Measurements from ENCODE around the gene CHRNA7.
"Not testable (repeated sequence)": the region's sequence is repeated elsewhere in the genome, so short reads cannot be mapped to it uniquely, and the experiment has no call there.

CHRNA7 gene

DNA sequence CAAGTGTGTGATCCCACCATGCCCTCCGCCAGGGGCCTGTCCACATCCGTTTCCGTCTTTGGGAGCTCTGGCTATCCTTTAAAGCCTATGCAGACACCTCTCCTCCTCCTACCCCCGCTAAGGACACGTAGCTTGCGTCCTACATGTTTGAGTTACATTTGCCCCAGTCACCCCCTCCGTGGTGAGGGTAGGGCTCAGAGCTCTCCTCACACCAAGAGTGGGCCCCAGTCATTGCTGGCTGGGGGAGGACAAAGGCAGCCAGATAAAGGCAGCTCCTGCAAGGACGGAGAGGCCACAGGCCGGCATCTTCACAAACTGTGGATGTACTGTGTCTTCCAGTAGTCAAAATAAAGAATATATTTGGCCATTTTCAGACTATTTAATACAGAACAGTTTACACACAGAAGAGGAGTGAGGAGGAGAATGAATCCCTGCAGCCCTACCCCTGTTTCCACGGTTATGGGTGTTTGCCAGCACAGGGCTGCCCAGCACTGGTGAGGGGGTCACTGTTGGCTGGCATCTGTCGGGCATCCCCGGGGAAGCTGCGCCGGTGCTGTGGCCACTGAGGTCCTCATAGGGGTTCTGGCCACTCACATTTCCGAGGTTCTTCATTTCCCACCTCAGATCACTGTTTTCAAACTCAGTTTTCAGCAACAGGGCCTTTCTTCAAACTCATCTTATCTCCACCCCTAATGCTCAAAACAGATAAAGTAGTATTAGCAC, 118.7 kb downstream of the CHRNA7 start:
- Histone ChIP-seq H3K4me3 (ENCODE audit: low read depth, low read length) (no peak overlapping the region), H3K79me2 (ENCODE audit: control insufficient read depth, insufficient read depth, low read length, unreplicated experiment) (no peaks in the 10 kb centered on the region), H3K27me3 (ENCODE audit: insufficient read depth, low read length) (no peaks in the 10 kb centered on the region), H3K27ac (ENCODE audit: low read depth, low read length) (no peak overlapping the region), H3K4me1 (ENCODE audit: control insufficient read depth, insufficient read depth, low read length, unreplicated experiment) (no peaks in the 10 kb centered on the region), H2AFZ (ENCODE audit: low read length, unreplicated experiment) (no peak overlapping the region), H3K36me3 (ENCODE audit: insufficient read depth, low read length) (no peaks in the 10 kb centered on the region)

- H3K4me1 ChIP-seq (ENCODE audit: control insufficient read depth, insufficient read depth, low read length, unreplicated experiment): no peaks in the 10 kb centered on the region
- no peak overlapping the region for H2AFZ ChIP-seq (ENCODE audit: low read length, unreplicated experiment)
- H3K4me3 ChIP-seq (ENCODE audit: low read depth, low read length): no peak overlapping the region
- no peak overlapping the region for H3K27ac ChIP-seq (ENCODE audit: low read depth, low read length)
- no peaks in the 10 kb centered on the region for H3K79me2 ChIP-seq (ENCODE audit: control insufficient read depth, insufficient read depth, low read length, unreplicated experiment)
- no peaks in the 10 kb centered on the region for H3K36me3 ChIP-seq (ENCODE audit: insufficient read depth, low read length)
- no peaks in the 10 kb centered on the region for H3K27me3 ChIP-seq (ENCODE audit: insufficient read depth, low read length)
These were observed 122.3 kb downstream of the CHRNA7 start for GRCh38 chr15:32152574-32152973.

GRCh38 chr15:32153868-32154623, 123.7 kb downstream of the CHRNA7 start:
- not testable (repeated sequence) for H3K79me2 ChIP-seq (ENCODE audit: control insufficient read depth, insufficient read depth, low read length, unreplicated experiment); H3K4me1 ChIP-seq (ENCODE audit: control insufficient read depth, insufficient read depth, low read length, unreplicated experiment); H3K27ac ChIP-seq (ENCODE audit: low read depth, low read length); H2AFZ ChIP-seq (ENCODE audit: low read length, unreplicated experiment); H3K4me3 ChIP-seq (ENCODE audit: low read depth, low read length); H3K27me3 ChIP-seq (ENCODE audit: insufficient read depth, low read length); H3K36me3 ChIP-seq (ENCODE audit: insufficient read depth, low read length)

DNA sequence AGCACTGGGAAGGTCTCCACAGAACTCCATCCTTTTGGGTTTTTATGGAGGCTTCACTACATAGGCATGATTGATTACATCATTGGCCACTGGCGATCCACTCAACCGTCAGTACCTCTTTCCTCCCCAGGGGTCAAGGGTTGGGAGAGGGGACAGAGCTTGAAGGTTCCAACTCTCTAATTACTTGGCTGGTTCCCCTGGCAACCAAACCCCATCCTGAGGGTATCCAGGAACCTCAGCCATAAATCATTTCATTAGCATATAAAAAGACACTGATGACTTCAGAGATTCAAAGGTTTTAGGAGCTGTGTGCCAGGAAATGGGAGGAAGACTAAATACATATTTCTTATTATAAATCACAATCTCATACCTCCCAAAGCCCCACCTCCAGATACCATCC, 131.8 kb downstream of the CHRNA7 start:
- not testable (repeated sequence) for H3K36me3 ChIP-seq (ENCODE audit: insufficient read depth, low read length); H3K79me2 ChIP-seq (ENCODE audit: control insufficient read depth, insufficient read depth, low read length, unreplicated experiment); H3K27me3 ChIP-seq (ENCODE audit: insufficient read depth, low read length); H3K27ac ChIP-seq (ENCODE audit: low read depth, low read length); H2AFZ ChIP-seq (ENCODE audit: low read length, unreplicated experiment); H3K4me1 ChIP-seq (ENCODE audit: control insufficient read depth, insufficient read depth, low read length, unreplicated experiment); H3K4me3 ChIP-seq (ENCODE audit: low read depth, low read length)

DNA sequence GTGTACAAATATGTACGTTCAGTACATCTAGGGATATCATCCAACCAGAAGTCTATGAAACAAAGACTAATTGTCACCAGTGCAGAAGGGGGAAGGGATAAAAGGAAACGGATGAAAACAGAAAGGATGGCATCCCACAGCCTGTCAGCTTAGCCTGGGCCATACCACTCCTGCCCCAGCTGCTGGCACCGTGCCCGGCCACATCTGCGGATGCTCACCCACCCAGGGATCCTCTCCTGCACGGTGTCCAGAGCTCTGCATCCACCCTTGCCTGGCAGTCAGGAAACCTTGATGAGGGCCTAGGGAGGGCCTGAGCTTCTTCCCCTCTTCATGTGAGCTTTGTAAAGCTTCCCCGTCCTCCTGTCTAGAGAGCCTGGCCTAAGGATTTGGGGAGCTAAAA, 133.8 kb downstream of the CHRNA7 start:
- H3K4me1 ChIP-seq (ENCODE audit: control insufficient read depth, insufficient read depth, low read length, unreplicated experiment); H2AFZ ChIP-seq (ENCODE audit: low read length, unreplicated experiment); H3K79me2 ChIP-seq (ENCODE audit: control insufficient read depth, insufficient read depth, low read length, unreplicated experiment); H3K27ac ChIP-seq (ENCODE audit: low read depth, low read length); H3K27me3 ChIP-seq (ENCODE audit: insufficient read depth, low read length); H3K36me3 ChIP-seq (ENCODE audit: insufficient read depth, low read length); H3K4me3 ChIP-seq (ENCODE audit: low read depth, low read length): not testable (repeated sequence)

- not testable (repeated sequence) for H3K27ac ChIP-seq (ENCODE audit: low read depth, low read length); H3K4me1 ChIP-seq (ENCODE audit: control insufficient read depth, insufficient read depth, low read length, unreplicated experiment); H3K79me2 ChIP-seq (ENCODE audit: control insufficient read depth, insufficient read depth, low read length, unreplicated experiment); H3K27me3 ChIP-seq (ENCODE audit: insufficient read depth, low read length); H3K36me3 ChIP-seq (ENCODE audit: insufficient read depth, low read length); H2AFZ ChIP-seq (ENCODE audit: low read length, unreplicated experiment); H3K4me3 ChIP-seq (ENCODE audit: low read depth, low read length)
These were observed 134.4 kb downstream of the CHRNA7 start for GRCh38 chr15:32164747-32165146.

GRCh38 chr15:32165775-32166174, 135.5 kb downstream of the CHRNA7 start:
- not testable (repeated sequence) for H3K27ac ChIP-seq (ENCODE audit: low read depth, low read length); H3K79me2 ChIP-seq (ENCODE audit: control insufficient read depth, insufficient read depth, low read length, unreplicated experiment); H3K36me3 ChIP-seq (ENCODE audit: insufficient read depth, low read length); H3K27me3 ChIP-seq (ENCODE audit: insufficient read depth, low read length); H3K4me3 ChIP-seq (ENCODE audit: low read depth, low read length); H2AFZ ChIP-seq (ENCODE audit: low read length, unreplicated experiment); H3K4me1 ChIP-seq (ENCODE audit: control insufficient read depth, insufficient read depth, low read length, unreplicated experiment)

- not testable (repeated sequence) for H3K79me2 ChIP-seq (ENCODE audit: control insufficient read depth, insufficient read depth, low read length, unreplicated experiment); H3K36me3 ChIP-seq (ENCODE audit: insufficient read depth, low read length); H3K27ac ChIP-seq (ENCODE audit: low read depth, low read length); H3K4me3 ChIP-seq (ENCODE audit: low read depth, low read length); H2AFZ ChIP-seq (ENCODE audit: low read length, unreplicated experiment); H3K27me3 ChIP-seq (ENCODE audit: insufficient read depth, low read length); H3K4me1 ChIP-seq (ENCODE audit: control insufficient read depth, insufficient read depth, low read length, unreplicated experiment)
These were observed 136.0 kb downstream of the CHRNA7 start for GRCh38 chr15:32166270-32166669.

DNA sequence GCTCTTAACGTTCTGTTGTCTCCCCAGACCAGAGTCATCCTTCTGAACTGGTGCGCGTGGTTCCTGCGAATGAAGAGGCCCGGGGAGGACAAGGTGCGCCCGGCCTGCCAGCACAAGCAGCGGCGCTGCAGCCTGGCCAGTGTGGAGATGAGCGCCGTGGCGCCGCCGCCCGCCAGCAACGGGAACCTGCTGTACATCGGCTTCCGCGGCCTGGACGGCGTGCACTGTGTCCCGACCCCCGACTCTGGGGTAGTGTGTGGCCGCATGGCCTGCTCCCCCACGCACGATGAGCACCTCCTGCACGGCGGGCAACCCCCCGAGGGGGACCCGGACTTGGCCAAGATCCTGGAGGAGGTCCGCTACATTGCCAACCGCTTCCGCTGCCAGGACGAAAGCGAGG, 137.6 kb downstream of the CHRNA7 start:
- H3K79me2 ChIP-seq (ENCODE audit: control insufficient read depth, insufficient read depth, low read length, unreplicated experiment): not testable (repeated sequence)

DNA sequence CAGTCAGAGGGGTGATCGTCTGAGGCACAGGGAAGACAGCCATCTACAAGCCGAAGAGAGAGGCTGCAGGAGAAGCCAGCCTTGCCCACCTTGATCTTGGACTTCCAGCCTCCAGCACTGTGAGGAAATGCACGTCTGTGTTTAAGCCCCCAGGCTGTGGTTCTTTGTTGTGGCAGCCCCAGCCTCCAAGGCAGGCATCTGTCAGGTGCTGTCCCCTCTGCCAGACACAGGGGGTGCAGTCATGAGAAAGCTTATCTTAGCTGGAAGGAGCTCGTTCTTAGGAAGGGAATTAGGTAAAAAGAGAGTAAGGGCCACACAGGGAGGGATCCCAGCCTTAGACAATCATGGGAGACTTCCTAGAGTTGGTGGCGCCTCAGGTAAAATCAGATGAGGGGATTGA, 150.3 kb downstream of the CHRNA7 start:
- not testable (repeated sequence) for H3K4me3 ChIP-seq (ENCODE audit: low read depth, low read length); H3K27ac ChIP-seq (ENCODE audit: low read depth, low read length); H3K36me3 ChIP-seq (ENCODE audit: insufficient read depth, low read length); H3K79me2 ChIP-seq (ENCODE audit: control insufficient read depth, insufficient read depth, low read length, unreplicated experiment); H2AFZ ChIP-seq (ENCODE audit: low read length, unreplicated experiment); H3K27me3 ChIP-seq (ENCODE audit: insufficient read depth, low read length); H3K4me1 ChIP-seq (ENCODE audit: control insufficient read depth, insufficient read depth, low read length, unreplicated experiment)

More for the DNA sequence above, 137.6 kb downstream of the CHRNA7 start:
- H3K36me3 ChIP-seq (ENCODE audit: insufficient read depth, low read length); H3K27me3 ChIP-seq (ENCODE audit: insufficient read depth, low read length); H3K4me3 ChIP-seq (ENCODE audit: low read depth, low read length); H2AFZ ChIP-seq (ENCODE audit: low read length, unreplicated experiment); H3K27ac ChIP-seq (ENCODE audit: low read depth, low read length); H3K4me1 ChIP-seq (ENCODE audit: control insufficient read depth, insufficient read depth, low read length, unreplicated experiment): not testable (repeated sequence)

DNA sequence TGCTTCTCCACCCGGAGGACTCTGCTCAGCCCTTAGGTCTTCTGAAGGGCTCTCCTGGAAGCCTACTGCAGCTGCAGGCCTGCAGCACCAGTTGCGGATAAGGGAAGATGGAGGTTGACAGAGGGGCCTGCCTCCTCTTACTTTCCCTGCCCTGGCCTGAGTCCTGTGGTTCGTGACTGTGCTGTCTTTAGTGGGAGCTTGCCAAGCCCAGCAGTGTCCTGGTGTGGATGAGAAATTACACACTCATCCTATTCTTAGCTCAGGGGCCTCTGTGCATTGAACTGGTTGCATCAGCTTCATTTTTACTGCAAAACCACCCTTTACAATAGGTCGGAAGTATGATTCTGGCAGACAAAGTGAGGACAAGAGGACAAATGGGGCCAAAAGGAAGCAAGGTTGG, 163.5 kb downstream of the CHRNA7 start:
- not testable (repeated sequence) for H3K27ac ChIP-seq (ENCODE audit: low read depth, low read length); H3K4me1 ChIP-seq (ENCODE audit: control insufficient read depth, insufficient read depth, low read length, unreplicated experiment); H2AFZ ChIP-seq (ENCODE audit: low read length, unreplicated experiment); H3K27me3 ChIP-seq (ENCODE audit: insufficient read depth, low read length); H3K4me3 ChIP-seq (ENCODE audit: low read depth, low read length); H3K79me2 ChIP-seq (ENCODE audit: control insufficient read depth, insufficient read depth, low read length, unreplicated experiment); H3K36me3 ChIP-seq (ENCODE audit: insufficient read depth, low read length)
